Gastroesophageal sphincter (tissue), 3 donors: ENCODE measurements around the gene CPSF7.

Source experiments
- POLR2A ChIP-seq, 2 donors: fragments of 450-650 bp; IDR thresholded peaks; one replicate each; pipeline ENCODE4 v1.6.1; 2017; ENCODE audit warnings: antibody characterized with exemption in 2 of 2, mild to moderate bottlenecking in 2 of 2, moderate library complexity in 1 of 2
- POLR2AphosphoS5 ChIP-seq: sonication (generic); formaldehyde crosslinking; IDR thresholded peaks from one replicate; pipeline ENCODE4 v1.6.1; 2017; ENCODE audit warnings: antibody characterized with exemption
- TF ChIP-seq, protein P1 (sequence below), 4 experiments: fragments of 200-600 bp in 2 of 4; fragments of 450-650 bp in 2 of 4; sonication (generic) in 1 of 4; IDR thresholded peaks; one replicate each; pipeline ENCODE4 v1.5.1; 2017 to 2019; ENCODE audit warnings: antibody characterized with exemption in 4 of 4, mild to moderate bottlenecking in 2 of 4, moderate library complexity in 2 of 4

DNA sequence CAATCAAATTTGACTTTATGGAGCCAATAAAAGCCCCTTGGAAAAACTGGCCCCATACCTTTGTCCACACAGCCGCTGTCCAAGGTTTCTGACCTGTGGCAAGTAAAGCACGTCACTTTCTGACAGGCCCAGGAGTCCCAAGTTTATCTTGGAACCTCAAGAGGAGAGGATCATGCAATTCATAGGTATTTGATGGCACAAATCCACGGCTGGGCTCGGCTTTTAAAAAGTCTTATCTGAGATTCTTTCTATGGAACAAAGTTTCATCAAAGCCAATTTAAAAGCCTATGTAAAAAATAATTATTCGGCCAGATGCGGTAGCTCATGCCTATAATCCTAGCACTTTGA is 54.0 kb downstream of the CPSF7 start:
- TF ChIP-seq, protein P1, sequence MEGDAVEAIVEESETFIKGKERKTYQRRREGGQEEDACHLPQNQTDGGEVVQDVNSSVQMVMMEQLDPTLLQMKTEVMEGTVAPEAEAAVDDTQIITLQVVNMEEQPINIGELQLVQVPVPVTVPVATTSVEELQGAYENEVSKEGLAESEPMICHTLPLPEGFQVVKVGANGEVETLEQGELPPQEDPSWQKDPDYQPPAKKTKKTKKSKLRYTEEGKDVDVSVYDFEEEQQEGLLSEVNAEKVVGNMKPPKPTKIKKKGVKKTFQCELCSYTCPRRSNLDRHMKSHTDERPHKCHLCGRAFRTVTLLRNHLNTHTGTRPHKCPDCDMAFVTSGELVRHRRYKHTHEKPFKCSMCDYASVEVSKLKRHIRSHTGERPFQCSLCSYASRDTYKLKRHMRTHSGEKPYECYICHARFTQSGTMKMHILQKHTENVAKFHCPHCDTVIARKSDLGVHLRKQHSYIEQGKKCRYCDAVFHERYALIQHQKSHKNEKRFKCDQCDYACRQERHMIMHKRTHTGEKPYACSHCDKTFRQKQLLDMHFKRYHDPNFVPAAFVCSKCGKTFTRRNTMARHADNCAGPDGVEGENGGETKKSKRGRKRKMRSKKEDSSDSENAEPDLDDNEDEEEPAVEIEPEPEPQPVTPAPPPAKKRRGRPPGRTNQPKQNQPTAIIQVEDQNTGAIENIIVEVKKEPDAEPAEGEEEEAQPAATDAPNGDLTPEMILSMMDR (IDR thresholded peaks at IDR 0.05): no peak
- TF ChIP-seq POLR2AphosphoS5 (no peak), POLR2A (IDR thresholded peaks at IDR 0.05) (no peak)
